Hepatocyte (in vitro differentiated cells): ENCODE results near the gene NDUFV1.

ENCODE experiments used
- EZH2 ChIP-seq: fragments of 200-600 bp; sonication (generic); IDR thresholded peaks from 2 replicates; pipeline ENCODE4 v1.6.1; 2016; ENCODE audit warnings: antibody characterized with exemption, mild to moderate bottlenecking, borderline replicate concordance
- EZH2phosphoT487 ChIP-seq: fragments of 200-600 bp; sonication (generic); IDR thresholded peaks from one replicate; pipeline ENCODE4 v1.6.1; 2018; ENCODE audit warnings: antibody characterized with exemption, mild to moderate bottlenecking, low read depth, moderate library complexity; ENCODE audit not compliant: unreplicated experiment, severe bottlenecking
- TF ChIP-seq, protein P1 (sequence below): fragments of 200-600 bp; sonication (generic); IDR thresholded peaks from 2 replicates; pipeline ENCODE4 v1.5.1; 2016; ENCODE audit warnings: antibody characterized with exemption, mild to moderate bottlenecking; ENCODE audit not compliant: poor library complexity

DNA sequence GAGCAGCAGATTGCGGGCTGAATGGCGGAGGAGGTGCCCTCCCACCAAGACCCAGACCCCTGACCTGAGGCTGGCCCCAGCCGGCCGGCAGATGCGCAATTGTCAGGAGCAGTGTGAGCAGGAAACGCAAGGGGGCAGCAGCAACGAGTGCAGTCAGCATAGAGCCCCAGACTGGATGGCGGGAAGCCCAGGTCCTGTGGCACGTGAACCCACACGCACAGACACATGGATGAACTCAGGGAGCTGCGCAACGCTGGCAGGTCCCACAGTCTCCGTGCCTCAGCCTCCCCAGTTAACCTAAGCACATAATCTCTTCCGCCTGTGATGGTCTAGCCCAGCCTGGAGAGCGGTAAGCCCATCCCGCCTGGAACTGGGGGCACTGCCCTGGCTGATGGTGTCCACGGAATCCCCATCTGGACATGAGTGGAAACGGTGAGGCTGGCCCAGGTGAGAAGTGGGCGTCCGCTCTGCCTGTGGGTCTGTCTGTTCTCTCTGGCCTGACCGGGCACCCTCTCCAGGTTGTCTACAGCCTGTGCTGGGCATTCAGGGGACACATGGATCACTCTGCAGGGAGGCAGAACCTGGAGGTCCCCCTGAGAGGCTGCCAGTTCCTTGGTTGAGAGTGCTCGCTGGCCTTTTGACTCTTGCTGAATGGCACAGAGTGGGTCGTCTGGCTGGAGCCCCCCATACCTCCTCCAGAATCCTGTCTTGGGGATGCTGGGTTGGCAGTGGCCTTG, 33.5 kb downstream of the NDUFV1 start:
- TF ChIP-seq, protein P1, sequence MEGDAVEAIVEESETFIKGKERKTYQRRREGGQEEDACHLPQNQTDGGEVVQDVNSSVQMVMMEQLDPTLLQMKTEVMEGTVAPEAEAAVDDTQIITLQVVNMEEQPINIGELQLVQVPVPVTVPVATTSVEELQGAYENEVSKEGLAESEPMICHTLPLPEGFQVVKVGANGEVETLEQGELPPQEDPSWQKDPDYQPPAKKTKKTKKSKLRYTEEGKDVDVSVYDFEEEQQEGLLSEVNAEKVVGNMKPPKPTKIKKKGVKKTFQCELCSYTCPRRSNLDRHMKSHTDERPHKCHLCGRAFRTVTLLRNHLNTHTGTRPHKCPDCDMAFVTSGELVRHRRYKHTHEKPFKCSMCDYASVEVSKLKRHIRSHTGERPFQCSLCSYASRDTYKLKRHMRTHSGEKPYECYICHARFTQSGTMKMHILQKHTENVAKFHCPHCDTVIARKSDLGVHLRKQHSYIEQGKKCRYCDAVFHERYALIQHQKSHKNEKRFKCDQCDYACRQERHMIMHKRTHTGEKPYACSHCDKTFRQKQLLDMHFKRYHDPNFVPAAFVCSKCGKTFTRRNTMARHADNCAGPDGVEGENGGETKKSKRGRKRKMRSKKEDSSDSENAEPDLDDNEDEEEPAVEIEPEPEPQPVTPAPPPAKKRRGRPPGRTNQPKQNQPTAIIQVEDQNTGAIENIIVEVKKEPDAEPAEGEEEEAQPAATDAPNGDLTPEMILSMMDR: peak; percentile 68
- TF ChIP-seq EZH2: no peak
- TF ChIP-seq EZH2phosphoT487: no peak
